Endodermal cell (in vitro differentiated cells): Measurements from ENCODE around the gene LCA5L. TPM values are rescaled to one million over a fixed set of nuclear protein-coding genes. Genes with fewer than 3 reads are reported as not detected.
A peak's percentile ranks its signal among the peaks of the same experiment; 100 is the strongest.

Source experiments
- DNase-seq: peaks from one replicate; pipeline ENCODE4 v3.0.0-alpha.2; 2017
- H3K27ac ChIP-seq: 2 replicates; pipeline ENCODE4 v1.5.1; 2013; ENCODE audit warnings: mild to moderate bottlenecking, low read depth, low read length, moderate library complexity
- H3K27me3 ChIP-seq: 2 replicates; pipeline ENCODE4 v1.6.1; 2013; ENCODE audit warnings: mild to moderate bottlenecking, low read length, moderate library complexity; ENCODE audit not compliant: insufficient read depth, control insufficient read depth, poor library complexity, severe bottlenecking
- H3K36me3 ChIP-seq: 2 replicates; pipeline ENCODE4 v1.7.0; 2013; ENCODE audit warnings: mild to moderate bottlenecking, low read length, moderate library complexity; ENCODE audit not compliant: control insufficient read depth, insufficient read depth
- H3K4me1 ChIP-seq: one replicate; pipeline ENCODE4 v1.7.0; 2013; ENCODE audit warnings: low read length; ENCODE audit not compliant: control insufficient read depth, insufficient read depth
- H3K4me3 ChIP-seq: 2 replicates; pipeline ENCODE4 v1.5.1; 2013; ENCODE audit warnings: mild to moderate bottlenecking, low read length, moderate library complexity
- H3K9ac ChIP-seq: 2 replicates; pipeline ENCODE4 v1.6.1; 2013; ENCODE audit warnings: mild to moderate bottlenecking, low read length, moderate library complexity; ENCODE audit not compliant: poor library complexity, severe bottlenecking; ENCODE audit errors: extremely low read depth
- H3K9me3 ChIP-seq: 2 replicates; pipeline ENCODE4 v1.6.1; 2013; ENCODE audit warnings: mild to moderate bottlenecking, low read length, moderate library complexity; ENCODE audit not compliant: control insufficient read depth
- H3K27ac Mint-ChIP-seq: 2 replicates; pipeline ENCODE4 v1.8.0; 2020; ENCODE audit warnings: mixed read lengths
- H3K27me3 Mint-ChIP-seq: 2 replicates; pipeline ENCODE4 v1.8.0; 2021; ENCODE audit warnings: mild to moderate bottlenecking, mixed read lengths; ENCODE audit not compliant: insufficient read depth
- H3K36me3 Mint-ChIP-seq: 2 replicates; pipeline ENCODE4 v1.8.0; 2020; ENCODE audit warnings: low read depth, mixed read lengths
- H3K4me1 Mint-ChIP-seq: 2 replicates; pipeline ENCODE4 v1.8.0; 2020; ENCODE audit warnings: mixed read lengths
- H3K4me3 Mint-ChIP-seq: 2 replicates; pipeline ENCODE4 v1.8.0; 2020; ENCODE audit warnings: mild to moderate bottlenecking, moderate library complexity, mixed read lengths
- H3K9me3 Mint-ChIP-seq: 2 replicates; pipeline ENCODE4 v1.8.0; 2020; ENCODE audit warnings: mild to moderate bottlenecking, mixed read lengths
- WGBS, 2 experiments: methylation state at CpG; one replicate each; pipeline versions ENCODE4 v1.1.5 to v1.1.7; 2013; ENCODE audit warnings: missing lambda C conversion rate in 2 of 2, mixed read lengths in 1 of 2; ENCODE audit not compliant: insufficient coverage in 1 of 2, insufficient read length in 1 of 2; 5-methylcytosine and 5-hydroxymethylcytosine counted together
- total RNA-seq, 2 donors: library from RNA; stranded (reverse); fragmentation: NEBNext Ultra II Directional in 1 of 2; extraction: Animal tissue kit (Norgen Biotek cat#: 25700) in 1 of 2; gene quantifications; 2 replicates in 1 of 2; 3 replicates in 1 of 2; pipeline ENCODE4 v1.2.1, GENCODE V29; 2021
- TF ChIP-seq, protein P1 (sequence below): fragments of 200-600 bp; sonication (generic); conservative IDR thresholded peaks from 2 replicates; pipeline ENCODE4 v1.5.0; 2021; ENCODE audit warnings: antibody characterized with exemption, mild to moderate bottlenecking

LCA5L gene
- total RNA-seq, 2 donors from 2014 or later = 2.4 to 3.6 TPM

DNA sequence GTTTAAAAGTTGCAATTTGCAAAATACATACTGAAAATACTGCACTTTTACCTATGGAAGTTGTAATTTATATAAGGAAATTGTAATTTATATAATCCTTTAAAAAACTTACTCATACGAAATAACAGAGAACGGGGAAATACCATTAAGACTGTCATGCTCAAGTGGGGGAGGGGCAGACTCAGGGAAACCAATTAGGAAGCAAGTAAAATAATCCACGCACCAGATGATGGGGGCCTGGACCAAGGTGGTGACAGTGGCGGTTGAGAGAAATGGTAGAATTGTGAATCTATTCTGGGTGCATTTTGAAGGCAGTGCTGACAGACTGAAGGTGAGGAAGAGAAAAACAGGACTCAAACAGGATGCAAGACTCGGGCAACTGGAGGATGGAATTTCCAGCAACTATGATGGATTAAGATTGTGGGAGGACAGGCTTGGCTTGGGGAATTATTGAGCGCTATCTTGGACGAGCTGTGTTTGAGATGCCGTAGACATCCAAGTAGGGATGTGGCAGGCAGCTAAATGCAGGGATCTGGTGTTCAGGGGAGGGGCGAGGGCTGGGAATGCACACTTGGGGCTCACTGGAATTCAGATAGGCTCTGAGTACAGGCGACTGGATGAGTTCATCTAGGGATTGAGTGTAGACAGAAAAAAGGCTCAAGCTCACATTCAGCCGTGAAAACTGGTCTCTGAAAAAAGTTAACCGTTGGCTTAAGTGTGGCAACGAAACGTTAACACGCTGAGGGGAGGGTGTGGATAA lies 977 bp downstream of the LCA5L start:
- H3K9me3 ChIP-seq = peaks cover 11% of the 10 kb centered on the region
- H3K4me3 ChIP-seq = peak overlapping the region; percentile 94
- Mint-ChIP-seq H3K4me1 (peaks cover 34% of the 10 kb centered on the region), H3K9me3 (no peaks in the 10 kb centered on the region), H3K27ac (peak overlapping the region; percentile 84), H3K27me3 (peaks cover 2% of the 10 kb centered on the region), H3K36me3 (peaks cover 8% of the 10 kb centered on the region), H3K4me3 (peak overlapping the region; percentile 78)
- DNase-seq = peak; percentile 57
- 29 to 35% methylated on average over 13 to 15 of the region's 15 CpGs for whole genome bisulfite sequencing, 2 experiments
- H3K27ac ChIP-seq = no peak overlapping the region
- no peaks in the 10 kb centered on the region for H3K4me1 ChIP-seq
- H3K9ac ChIP-seq = peak overlapping the region; percentile 93
- H3K27me3 ChIP-seq = no peaks in the 10 kb centered on the region
- TF ChIP-seq, protein P1, sequence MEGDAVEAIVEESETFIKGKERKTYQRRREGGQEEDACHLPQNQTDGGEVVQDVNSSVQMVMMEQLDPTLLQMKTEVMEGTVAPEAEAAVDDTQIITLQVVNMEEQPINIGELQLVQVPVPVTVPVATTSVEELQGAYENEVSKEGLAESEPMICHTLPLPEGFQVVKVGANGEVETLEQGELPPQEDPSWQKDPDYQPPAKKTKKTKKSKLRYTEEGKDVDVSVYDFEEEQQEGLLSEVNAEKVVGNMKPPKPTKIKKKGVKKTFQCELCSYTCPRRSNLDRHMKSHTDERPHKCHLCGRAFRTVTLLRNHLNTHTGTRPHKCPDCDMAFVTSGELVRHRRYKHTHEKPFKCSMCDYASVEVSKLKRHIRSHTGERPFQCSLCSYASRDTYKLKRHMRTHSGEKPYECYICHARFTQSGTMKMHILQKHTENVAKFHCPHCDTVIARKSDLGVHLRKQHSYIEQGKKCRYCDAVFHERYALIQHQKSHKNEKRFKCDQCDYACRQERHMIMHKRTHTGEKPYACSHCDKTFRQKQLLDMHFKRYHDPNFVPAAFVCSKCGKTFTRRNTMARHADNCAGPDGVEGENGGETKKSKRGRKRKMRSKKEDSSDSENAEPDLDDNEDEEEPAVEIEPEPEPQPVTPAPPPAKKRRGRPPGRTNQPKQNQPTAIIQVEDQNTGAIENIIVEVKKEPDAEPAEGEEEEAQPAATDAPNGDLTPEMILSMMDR = no peak
- no peaks in the 10 kb centered on the region for H3K36me3 ChIP-seq

DNA sequence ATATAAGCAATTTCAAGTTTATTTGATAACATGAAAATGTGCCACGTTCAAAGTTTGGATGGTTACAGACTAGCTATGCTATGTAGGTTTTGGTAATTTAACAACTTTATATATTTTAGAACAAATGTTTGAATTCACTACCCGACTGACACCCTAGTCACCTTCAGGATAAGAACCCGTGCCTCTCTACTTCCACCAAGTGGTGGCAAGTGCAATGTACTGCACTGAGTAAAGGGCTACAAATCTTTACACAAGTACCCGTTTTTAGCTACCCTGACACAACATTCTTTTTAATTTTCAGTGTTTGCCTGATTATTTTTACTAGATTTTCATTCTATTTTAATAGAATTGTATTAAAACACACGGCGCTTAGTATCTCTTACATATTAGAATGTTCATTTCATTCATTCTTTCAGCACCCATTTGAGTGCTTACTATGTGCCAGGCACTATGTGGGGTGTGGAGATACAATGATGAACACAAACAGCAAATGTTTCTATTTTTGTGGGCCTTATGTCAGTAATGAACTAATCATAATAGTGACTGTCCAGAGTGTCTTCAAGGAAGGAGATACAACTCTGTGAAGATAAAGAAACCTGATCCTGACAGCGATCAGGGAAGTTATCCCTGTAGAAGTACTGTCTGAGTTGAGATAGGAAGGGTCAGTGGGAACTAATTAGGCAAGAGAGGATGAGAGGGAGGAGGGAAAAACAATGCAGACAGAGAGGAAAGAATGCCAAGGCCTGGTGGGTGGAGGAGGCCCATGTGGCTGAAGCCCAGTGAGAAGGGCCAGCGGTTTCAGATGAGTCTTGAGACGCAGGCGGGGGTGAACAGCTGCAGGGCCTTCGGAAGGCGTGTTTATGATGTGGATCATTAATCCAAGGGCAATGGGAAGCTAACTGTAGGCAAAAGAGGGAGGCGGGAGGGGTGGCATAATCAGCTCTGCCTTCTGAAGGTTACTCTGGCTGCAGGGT lies 3.8 kb downstream of the LCA5L start:
- TF ChIP-seq, protein P1 = peak; percentile 95
- Mint-ChIP-seq H3K27me3 (peaks cover 2% of the 10 kb centered on the region), H3K27ac (peak overlapping the region; percentile 16), H3K9me3 (no peaks in the 10 kb centered on the region), H3K4me1 (peaks cover 37% of the 10 kb centered on the region), H3K4me3 (no peak overlapping the region), H3K36me3 (peaks cover 8% of the 10 kb centered on the region)
- Histone ChIP-seq H3K36me3 (no peaks in the 10 kb centered on the region), H3K27me3 (no peaks in the 10 kb centered on the region), H3K27ac (no peak overlapping the region), H3K4me1 (peaks cover 2% of the 10 kb centered on the region), H3K9me3 (no peaks in the 10 kb centered on the region), H3K9ac (no peak overlapping the region), H3K4me3 (no peak overlapping the region)
- DNase-seq = peak; percentile 65
- 65 to 71% methylated on average over 8 to 10 of the region's 13 CpGs for WGBS, 2 experiments

DNA sequence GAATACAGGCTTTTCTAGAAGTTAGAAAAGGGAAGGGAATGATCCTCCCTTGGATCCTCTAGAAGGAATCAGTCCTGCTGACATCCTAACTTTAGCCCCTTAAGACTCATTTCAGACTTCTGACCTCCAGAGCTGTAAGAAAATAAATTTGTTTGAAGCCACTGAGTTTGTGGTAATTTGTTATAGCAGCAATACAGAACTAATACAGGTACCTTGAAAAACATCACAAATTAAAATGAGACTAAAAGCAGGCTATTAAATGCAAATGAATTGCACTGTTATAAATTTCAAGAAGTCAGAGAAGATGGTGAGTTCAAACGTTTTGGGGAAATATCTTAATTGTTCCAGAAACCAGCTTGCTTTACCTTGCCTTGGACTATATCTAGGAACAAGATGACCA lies 6.3 kb downstream of the LCA5L start:
- no peak for DNase-seq
- WGBS, 2 experiments = 62 to 100% methylated on average over 1 of the region's 1 CpG
- Histone ChIP-seq H3K9me3 (no peaks in the 10 kb centered on the region), H3K4me3 (no peak overlapping the region), H3K9ac (no peak overlapping the region), H3K36me3 (peaks cover 11% of the 10 kb centered on the region), H3K4me1 (peaks cover 2% of the 10 kb centered on the region), H3K27ac (no peak overlapping the region), H3K27me3 (no peaks in the 10 kb centered on the region)
- Mint-ChIP-seq H3K4me1 (peaks cover 31% of the 10 kb centered on the region), H3K27me3 (peaks cover 2% of the 10 kb centered on the region), H3K9me3 (no peaks in the 10 kb centered on the region), H3K4me3 (no peak overlapping the region), H3K27ac (no peak overlapping the region), H3K36me3 (peaks cover 8% of the 10 kb centered on the region)
- TF ChIP-seq, protein P1 = no peak
